HK-2 (cell line): ENCODE measurements around the gene BLTP3A.
"Not testable (repeated sequence)": the region's sequence is repeated elsewhere in the genome, so short reads cannot be mapped to it uniquely, and the experiment has no call there.

Source experiments
- DNase-seq: peaks from one replicate; pipeline ENCODE4 v3.0.0-alpha.2; 2018; ENCODE audit not compliant: unreplicated experiment

BLTP3A gene

DNA sequence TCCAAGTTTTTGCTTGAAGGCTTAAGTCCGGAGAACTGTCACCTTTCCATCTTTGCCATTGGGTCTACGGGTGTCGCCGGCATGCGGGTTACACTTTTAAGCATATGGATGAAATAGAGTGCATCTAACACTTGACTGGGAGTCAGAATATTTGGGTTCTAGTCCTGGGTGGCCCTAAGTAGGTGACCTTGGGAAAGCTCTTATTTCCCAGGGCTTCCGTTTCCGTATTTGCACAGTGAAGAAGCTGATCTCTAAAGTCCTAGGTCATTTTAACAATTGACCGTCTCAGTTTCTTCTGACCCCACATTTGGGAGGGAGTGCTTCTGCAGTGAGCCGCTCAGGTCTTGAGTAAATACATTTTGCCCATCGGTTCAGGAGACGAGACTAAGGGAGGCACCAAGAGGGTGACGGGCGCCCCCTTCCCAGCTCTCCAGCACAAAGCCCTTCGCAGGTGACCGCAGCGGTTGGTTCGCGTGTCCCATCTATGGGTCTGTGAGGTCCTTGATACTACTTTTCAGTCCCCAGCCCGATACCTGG, 651 bp upstream of the BLTP3A start:
- peak; percentile 47 for DNase-seq

DNA sequence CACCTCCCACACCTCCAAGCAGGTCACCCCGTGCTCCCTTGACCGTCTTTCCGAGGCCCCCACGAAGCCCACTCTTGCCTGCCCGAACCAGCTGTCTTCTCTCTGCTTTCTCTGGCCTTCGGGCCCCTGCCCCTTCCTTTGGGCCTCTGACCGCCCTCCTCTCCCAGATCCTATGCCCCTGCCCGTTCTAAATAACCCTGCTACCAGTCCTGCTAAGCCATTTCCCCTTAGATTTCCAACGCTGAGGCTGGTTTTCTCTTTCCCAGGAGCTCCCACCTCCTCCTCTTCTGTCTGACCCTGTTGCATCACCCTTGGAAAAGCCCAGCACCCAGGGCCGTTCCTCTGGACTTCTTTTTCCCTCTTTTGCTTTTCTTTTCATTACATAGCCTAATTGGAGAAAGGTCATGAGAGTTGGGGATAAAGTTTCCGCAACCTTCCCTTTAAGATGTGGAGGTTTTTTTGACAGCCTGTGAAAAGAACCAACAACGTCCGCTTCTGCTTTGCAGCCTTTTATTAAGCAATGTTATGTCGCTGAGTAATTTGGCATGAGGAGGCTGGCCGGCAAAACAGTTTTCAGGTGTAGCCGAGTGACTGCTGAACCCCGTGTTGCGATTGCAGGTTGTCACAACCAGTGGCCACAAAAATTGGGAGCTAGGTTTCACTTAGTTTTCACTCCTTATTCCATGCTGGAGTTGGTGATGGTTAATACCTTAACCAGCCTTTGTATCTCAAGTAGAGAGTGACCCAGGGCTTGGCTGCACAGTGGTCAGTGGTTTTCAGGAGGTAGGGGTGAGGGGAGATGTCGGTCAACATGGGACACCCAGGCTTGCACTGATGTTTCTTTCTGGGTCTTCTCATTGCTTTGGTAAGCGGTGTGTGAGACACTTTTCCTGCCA, 970 bp downstream of the BLTP3A start:
- DNase-seq: peak; percentile 43

DNA sequence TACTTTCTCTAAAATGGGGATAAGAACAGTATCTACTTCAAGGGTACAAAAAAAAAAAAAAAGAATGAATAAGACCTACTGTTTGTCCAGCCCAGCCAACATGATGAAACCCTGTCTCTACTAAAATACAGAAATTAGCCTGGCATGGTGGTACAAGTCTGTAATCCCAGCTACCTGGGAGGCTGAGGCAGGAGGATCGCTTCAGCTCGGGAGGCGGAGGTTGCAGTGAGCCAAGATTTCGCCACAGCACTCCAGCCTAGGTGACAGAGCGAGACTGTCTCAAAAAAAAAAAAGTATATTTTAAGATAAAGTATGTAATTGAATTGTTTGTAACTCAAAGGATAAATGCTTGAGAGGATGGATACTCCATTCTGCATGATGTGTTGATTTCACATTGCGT, 2.0 kb downstream of the BLTP3A start:
- DNase-seq: no peak

DNA sequence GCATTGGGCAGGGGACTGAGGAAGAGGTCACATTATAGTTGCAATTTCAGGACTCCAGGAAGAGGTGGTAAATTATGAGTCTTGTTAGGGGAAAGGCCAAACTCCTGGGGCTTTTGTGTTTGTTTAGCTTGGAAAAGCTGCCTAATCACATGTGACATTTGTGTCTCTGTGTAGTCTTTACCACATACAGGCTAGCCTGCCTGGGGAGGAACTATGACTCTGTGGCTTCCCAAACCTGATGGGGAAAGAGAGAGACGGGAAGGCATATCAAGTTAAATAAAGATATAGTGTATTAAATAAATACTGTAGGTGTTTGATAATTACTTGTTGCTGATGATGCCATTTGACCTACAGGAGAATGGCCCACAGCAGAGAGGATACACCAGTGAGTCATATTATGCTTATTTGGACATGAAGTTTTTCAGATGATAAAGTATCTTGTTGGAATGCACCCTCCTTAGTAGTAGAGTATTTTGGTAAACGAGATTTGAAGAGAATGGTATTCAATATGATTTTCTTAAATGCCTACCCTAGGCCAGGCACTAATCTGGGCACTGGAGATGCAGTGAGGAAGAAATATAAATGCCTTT, 4.0 kb downstream of the BLTP3A start:
- DNase-seq: no peak

DNA sequence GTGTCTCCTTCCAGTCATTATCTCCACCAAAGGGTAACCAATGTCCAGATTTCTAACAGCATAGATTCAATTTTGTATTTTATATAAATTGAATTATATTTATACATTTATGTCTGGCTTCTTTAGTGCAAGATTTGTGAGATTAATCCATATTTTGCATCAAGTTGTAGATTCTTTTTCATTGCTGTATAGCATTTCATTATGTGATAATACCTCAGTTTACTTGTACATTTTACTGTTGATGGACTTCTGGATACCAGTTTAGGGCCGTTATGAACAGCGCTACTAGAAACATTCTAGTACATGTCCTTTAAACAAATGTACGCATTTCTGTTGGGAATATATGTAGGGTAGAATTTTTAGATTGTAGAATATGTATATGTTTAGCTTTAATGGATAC, 6.2 kb downstream of the BLTP3A start:
- DNase-seq: no peak

DNA sequence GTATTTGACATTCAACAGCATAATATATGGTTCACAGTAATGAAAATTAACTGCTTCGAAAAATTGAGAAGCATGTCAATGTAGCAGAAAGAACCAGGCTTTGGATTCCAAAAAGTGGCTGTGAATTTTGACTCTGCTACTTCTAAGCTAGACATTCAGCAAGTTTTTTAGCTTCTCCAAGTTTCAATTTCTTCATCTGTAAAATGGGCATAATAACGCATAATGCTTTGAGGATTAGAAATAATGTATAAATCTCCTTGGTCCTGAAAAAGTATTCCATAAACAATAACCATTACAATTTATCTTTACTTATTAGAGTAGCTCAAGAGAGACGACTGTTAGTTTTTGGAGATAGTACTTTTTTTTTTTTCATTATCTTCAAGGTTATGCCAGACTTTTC, 7.7 kb downstream of the BLTP3A start:
- DNase-seq: no peak

DNA sequence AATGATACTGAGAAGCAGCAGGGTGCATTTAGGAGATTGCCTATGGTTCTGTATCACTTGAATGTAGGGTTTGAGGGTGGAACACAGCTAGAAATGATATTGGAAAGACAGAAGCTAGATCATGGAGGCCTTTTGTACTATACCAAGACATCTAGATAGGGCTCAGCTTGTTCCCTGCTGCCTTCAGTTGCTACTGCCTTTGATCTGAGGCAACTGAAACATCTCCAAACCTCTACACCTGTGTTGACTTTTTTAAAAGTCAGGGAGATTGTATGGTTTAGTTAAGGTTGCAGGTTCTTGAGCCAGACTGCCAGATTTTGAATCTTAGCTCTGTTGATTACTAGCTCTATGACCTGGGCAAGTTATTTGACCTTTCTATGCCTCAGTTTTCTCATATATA, 12.7 kb downstream of the BLTP3A start:
- no peak for DNase-seq

DNA sequence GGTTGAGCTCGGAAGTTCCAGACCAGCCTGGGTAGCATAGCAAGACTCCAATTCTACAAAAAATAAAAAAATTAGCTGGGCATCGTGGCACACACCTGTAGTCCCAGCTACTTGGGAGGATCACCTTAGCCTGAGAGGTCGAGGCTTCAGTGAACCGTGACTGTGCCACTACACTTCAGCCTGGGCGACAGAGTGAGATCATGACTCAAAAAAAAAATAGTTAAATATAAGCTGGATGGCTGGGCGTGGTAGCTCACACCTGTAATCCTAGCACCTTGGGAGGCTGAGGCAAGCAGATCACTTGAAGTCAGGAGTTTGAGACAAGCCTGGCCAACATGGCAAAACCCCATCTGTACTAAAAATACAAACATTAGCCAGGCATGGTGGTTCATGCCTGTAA, 13.2 kb downstream of the BLTP3A start:
- DNase-seq: not testable (repeated sequence)

DNA sequence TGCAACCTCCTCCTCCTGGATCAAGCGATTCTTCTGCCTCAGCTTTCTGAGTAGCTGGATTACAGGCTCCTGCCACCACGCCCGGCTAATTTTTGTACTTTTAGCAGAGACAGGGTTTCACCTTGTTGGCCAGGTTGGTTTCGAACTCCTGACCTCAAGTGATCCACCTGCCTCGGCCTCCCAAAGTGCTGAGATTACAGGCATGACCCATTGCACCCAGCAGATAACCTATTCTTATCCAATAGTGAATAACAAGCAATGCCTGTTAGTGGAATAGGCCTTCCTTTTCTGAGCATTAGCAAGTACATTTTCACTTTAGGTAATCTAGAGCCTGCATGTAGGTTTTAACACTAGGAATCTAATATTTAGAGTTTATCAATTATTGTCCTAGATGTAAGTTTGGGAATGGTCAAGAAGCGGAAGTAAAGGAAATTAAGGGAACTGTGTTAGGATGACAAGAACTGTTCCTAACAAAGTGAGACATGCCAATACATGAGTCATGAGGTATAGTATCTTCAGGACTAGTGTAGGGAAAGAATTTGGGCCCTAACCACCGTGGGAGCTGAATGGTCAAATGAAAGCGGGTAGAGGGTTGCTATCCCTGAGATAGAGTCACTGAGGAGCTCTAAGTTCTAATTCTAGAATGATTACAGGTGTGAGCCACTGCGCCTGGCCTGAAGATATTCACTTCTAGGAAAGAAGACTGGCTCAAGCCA, 15.0 kb downstream of the BLTP3A start:
- no peak for DNase-seq

DNA sequence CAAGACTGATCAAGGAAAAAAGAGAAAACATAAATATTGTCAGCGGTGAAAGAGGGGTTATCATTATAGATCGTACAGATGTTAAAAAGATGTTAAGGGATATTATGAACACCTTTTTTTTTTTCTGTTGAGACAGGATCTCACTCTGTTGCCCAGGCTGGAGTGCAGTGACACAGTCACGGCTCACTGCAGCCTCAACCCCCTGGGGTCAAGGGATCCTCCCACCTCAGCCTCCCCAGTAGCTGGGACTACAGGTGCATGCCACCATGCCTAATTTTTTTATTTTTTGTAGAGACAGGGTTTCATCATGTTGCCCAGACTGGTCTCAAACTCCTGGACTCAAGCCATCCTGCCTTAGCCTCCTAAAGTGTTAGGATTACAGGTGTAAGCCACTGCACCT, 16.6 kb downstream of the BLTP3A start:
- not testable (repeated sequence) for DNase-seq

DNA sequence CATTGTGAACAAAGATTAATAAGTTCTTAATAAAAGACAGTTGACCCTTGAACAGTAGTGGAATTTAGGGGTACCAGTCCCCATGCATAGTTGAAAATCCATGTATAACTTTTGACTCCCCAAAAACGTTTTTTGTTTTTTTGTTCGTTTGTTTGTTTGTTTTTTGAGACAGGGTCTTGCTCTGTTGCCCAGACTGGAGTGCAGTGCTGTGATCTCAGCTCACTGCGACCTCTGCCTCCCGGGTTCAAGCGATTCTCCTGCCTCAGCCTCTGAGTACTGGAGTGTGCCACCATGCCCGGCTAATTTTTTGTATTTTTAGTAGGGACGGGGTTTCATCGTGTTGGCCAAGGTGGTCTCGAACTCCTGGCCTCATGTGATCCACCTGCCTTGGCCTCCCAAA, 17.5 kb downstream of the BLTP3A start:
- not testable (repeated sequence) for DNase-seq

DNA sequence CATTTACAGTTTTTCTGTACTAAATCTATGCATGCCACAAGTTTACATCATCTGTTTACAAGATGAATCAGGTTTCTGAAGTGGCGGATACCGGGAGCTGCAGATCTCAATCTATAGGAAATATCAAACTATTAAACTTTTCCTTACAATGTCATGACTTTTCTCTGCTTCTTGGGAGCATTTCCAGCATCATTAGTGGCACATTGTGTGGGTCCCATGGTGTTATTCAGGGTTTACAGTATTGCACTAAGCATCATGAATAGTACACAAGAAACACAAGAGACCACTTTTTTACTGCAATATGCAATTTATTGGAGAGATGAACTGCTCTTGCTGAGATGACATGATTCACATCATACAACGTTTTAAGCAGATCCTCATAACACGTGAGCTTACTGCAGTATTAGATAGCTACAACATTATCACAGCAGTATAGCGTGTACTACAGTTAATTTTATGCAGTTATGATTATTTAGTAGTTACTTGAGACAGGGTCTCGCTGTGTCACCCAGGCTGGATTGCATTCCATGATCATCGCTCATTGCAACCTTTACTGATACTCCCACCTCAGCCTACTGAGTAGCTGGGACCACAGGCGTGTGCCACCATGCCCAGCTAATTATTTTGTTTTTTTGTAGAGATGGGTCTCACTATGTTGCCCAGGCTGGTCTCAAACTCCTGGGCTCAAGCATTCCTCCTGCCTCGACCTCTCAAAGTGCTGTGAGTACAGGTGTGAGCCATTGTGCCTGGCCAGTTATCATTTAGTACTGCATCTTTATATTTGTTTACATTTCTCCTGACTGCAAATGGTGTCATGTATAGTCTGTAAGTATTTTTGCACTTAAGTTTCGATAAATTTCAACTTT, 18.4 kb downstream of the BLTP3A start:
- DNase-seq: no peak

DNA sequence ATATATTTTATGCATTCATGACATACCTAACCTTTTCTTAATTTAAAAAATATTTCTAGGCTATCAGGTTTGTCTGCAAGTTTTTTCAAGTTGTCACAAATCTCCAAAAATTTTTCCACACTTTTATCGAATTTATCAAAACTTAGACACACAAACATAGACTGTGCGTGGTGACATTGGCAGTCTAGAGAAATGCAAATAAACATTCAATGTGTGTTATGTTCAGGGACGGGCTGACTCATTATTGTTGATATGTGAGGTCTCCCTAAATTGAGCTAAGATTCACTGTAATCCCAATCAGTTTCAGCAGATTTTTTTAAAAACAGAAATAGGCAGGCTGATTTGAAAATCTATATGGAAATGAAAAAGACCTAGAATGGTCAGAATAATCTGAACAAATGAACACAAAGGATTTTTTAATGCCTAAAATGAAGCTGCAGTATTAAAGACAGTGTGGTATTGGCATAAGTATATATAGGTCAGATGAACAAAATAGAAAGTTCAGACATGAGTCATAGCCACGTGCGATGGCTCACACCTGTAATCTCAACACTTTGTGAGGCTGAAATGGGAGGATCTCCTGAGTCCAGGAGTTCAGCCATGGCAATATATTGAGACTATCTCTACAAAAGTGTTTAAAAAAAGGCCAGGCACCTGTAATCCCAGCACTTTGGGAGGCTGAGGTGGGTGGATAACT, 19.2 kb downstream of the BLTP3A start:
- no peak for DNase-seq

DNA sequence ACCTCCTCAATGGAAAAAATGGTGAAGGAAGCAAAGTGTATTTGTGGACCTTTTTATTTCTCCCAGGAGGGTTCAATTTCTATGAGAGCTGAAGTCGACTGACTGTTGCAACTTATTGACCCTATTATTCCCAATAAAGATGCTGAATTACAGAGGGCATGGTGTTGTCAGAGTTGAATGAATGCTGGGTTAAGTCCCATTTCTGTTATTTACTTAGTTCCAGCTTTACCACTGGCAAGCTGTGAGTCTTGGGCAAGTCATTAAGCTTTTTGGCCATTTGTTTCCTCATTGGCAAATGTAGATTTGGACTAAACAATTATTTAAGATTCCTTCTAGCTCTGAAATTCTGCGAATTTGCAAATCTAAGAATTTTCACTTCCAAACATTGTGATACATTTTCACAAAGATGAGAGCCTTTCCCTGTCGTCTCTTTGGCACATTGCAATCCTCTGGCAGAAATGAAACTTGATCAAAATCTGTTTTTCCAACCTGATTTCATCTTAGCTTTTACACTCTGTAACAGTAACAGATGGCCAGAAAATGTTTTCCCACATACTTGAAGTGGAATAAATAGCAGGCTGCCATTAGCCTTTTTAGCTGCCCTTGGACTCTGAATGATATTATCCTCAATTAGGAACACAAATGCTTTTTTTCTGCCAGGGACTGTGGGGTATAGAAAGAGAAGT, 21.3 kb downstream of the BLTP3A start:
- DNase-seq: no peak

DNA sequence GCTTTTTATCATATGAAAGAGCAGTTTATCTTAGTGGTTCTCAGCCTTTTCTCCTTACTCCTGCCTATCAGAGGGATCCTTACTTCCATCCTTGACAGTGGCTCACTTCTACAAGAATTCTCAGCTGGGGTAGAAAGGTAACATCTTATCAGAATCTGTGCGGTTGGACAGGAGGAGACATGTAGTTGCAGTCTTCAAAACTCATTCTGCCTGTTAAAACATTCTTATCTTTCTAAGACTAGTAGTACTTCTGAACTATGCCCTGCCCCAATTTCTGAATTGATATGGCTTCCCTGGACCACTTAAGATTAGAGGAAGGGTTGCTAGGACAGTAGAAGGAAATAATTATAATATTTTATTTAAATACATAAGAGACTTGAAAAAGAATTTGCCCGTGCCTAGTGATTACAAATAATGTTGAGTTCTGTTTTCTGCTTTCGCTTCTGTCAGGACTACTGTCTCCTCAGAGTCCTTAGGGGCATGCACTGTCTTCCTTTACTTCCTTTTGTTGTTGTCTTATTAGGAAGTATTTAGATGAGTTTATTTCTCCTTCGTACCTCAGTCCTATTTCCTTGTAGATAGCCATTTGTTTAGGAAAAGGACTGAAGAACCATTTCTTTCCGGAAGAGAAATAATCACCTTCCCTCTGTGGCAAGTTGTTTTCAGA, 24.9 kb downstream of the BLTP3A start:
- no peak for DNase-seq

DNA sequence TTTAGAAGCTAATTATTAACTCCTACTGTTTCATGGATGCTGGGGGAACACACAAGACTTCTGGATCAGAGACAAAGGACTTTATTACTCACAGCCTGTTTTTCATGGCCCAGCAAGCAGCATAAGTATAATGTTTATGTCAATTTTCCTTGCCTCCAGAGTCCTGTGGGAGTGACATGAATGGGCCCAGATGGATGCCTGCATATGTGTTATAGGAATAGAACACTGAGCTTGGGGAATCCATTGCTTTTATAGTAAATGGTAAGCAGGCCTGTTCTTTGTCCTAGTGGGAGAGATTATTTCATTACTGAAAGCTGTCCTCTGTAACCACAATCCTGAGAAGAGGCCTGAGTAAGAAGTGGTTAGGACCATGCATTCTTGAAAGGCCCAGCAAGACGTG, 25.6 kb downstream of the BLTP3A start:
- peak; percentile 32 for DNase-seq

DNA sequence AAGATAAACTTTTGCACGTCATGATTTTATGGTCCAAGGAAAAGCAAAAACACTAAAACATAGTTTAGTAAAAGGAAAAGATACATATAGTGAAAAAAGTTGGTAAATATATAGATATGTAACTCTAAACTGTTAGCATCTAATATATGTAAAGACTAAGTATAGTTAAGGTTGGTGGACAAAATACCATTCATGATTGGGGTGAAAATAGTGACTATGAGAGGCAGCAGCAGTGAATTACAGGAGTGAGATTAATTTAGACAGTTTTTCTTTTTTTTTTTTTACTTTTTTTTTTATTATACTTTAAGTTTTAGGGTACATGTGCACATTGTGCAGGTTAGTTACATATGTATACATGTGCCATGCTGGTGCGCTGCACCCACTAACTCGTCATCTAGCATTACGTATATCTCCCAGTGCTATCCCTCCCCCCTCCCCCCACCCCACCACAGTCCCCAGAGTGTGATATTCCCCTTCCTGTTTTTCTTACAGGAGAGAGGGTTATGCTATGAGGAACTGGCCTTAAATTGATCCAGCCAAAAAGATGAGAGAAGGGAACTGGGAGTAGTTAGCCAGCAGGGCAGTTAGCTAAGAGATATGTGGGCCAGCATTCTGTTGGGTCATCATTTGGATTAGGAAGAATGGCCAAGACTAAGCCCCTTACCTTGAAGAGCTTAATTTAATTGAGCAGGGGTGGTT, 27.1 kb downstream of the BLTP3A start:
- not testable (repeated sequence) for DNase-seq

DNA sequence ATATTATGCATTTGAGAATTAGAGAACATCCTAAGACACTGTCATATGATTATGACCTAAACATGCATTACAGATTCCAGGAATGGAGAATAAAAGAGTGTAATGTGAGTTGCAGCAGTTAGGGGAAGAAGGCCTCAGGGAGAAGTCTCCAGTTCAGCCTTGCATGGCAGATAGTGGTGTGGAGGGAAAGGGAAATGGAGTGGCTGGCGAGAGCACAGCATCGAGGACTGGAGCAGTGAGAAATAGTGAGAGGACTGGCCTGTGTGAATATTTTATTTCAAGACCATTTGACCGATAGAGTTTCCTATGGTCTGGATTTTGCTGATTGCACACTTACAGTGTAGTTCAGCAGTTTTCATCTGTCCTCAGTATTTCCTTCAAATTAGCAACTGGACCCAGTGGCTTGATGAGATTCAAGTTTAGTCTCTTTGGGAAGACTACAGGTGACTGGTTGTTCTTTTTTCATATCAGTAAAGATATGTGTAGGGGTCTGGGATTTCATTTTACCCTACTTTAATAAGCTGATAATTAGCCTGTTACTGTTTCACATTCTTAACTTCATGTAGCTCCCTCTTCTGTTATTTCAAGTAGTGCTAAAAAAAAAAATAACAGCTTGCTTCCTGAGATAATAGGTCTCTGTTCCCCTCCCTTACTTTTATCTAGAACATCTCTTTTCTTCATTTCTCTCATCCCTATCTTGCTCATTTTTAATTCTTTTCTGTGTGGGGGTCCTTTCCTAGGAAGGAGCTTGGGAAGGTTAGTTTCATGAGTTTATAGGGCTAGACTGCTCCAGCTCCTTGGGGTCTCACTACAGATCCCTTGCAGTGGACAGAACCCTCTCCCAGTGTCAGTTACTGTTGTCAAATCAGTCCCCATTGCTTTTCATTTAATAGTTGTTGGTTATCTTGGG, 27.9 kb downstream of the BLTP3A start:
- no peak for DNase-seq
